Measurements from ENCODE around the gene RPS2.

- TF ChIP-seq CTCF (IDR thresholded peaks at IDR 0.05) (no peak), EZH2 (IDR thresholded peaks at IDR 0.05; ENCODE audit: borderline replicate concordance, insufficient read depth, low read depth, low read length, poor library complexity, severe bottlenecking) (no peak)
These were observed 35.5 kb downstream of the RPS2 start for GRCh38 chr16:1929105-1929504.
